Osteoblast (primary cell): ENCODE measurements around the gene BLTP3A. TPM values are rescaled to one million over a fixed set of nuclear protein-coding genes. Genes with fewer than 3 reads are reported as not detected.
"Not testable (repeated sequence)": the region's sequence is repeated elsewhere in the genome, so short reads cannot be mapped to it uniquely, and the experiment has no call there.

Experiments used
- DNase-seq: peaks from one replicate; pipeline ENCODE4 v3.0.0; 2011; ENCODE audit warnings: low spot score, mixed read lengths; ENCODE audit not compliant: insufficient read length; ENCODE audit errors: missing footprints
- H2AFZ ChIP-seq: 2 replicates; pipeline ENCODE4 v1.6.0; 2011; ENCODE audit warnings: mild to moderate bottlenecking, low read length
- H3K27ac ChIP-seq: 2 replicates; pipeline ENCODE4 v1.5.1; 2011; ENCODE audit warnings: mild to moderate bottlenecking, low read depth, low read length, moderate library complexity
- H3K27me3 ChIP-seq: 2 replicates; pipeline ENCODE4 v1.6.0; 2012; ENCODE audit warnings: mild to moderate bottlenecking, control low read depth, inconsistent platforms, low read length, moderate library complexity; ENCODE audit not compliant: insufficient read depth
- H3K36me3 ChIP-seq: 2 replicates; pipeline ENCODE4 v1.5.1; 2011; ENCODE audit warnings: mild to moderate bottlenecking, low read length, control low read depth, moderate library complexity; ENCODE audit not compliant: insufficient read depth
- H3K4me1 ChIP-seq: 2 replicates; pipeline ENCODE4 v1.5.1; 2011; ENCODE audit warnings: mild to moderate bottlenecking, low read length, control low read depth, moderate library complexity; ENCODE audit not compliant: insufficient read depth
- H3K4me2 ChIP-seq: 2 replicates; pipeline ENCODE4 v1.6.0; 2011; ENCODE audit warnings: mild to moderate bottlenecking, low read length; ENCODE audit not compliant: insufficient read depth
- H3K4me3 ChIP-seq: fragments of 200-600 bp; sonication (generic); 3 replicates; pipeline ENCODE4 v1.5.1; 2012; ENCODE audit warnings: mild to moderate bottlenecking, low read length, inconsistent platforms; ENCODE audit not compliant: insufficient read depth
- H3K79me2 ChIP-seq: 2 replicates; pipeline ENCODE4 v1.6.0; 2012; ENCODE audit warnings: mild to moderate bottlenecking, low read length, control low read depth, inconsistent platforms; ENCODE audit not compliant: insufficient read depth
- H3K9me3 ChIP-seq: 2 replicates; pipeline ENCODE4 v1.5.1; 2011; ENCODE audit warnings: low read depth, low read length, control low read depth
- H4K20me1 ChIP-seq: 2 replicates; pipeline ENCODE4 v1.6.0; 2012; ENCODE audit warnings: mild to moderate bottlenecking, low read length, control low read depth; ENCODE audit not compliant: insufficient read depth
- CTCF ChIP-seq: IDR thresholded peaks from 2 replicates; pipeline ENCODE4 v1.5.1; 2011; ENCODE audit warnings: mild to moderate bottlenecking, low read depth, low read length, moderate library complexity; ENCODE audit errors: extremely low read depth
- total RNA-seq: library from RNA; depleted of rRNA; stranded (reverse); fragments of >200 nt; gene quantifications from 2 replicates; pipeline ENCODE4 v1.2.3, GENCODE V29; 2012

The BLTP3A gene
- total RNA-seq, 1 donor, result 13.0 TPM

GRCh38 chr6:34745277-34746103 is 46.4 kb upstream of the BLTP3A start:
- Histone ChIP-seq H3K4me3 (no peak overlapping the region), H2AFZ (no peak overlapping the region), H3K9me3 (no peaks in the 10 kb centered on the region), H4K20me1 (no peaks in the 10 kb centered on the region), H3K4me1 (no peaks in the 10 kb centered on the region), H3K27me3 (no peaks in the 10 kb centered on the region), H3K36me3 (no peaks in the 10 kb centered on the region), H3K27ac (no peak overlapping the region), H3K79me2 (no peaks in the 10 kb centered on the region), H3K4me2 (no peak overlapping the region)
- no peak for TF ChIP-seq CTCF
- no peak for DNase-seq

- no peak for DNase-seq
- H3K4me3 ChIP-seq, result no peak overlapping the region
These were observed 45.6 kb upstream of the BLTP3A start for GRCh38 chr6:34746104-34746846.

GRCh38 chr6:34748757-34749156 is 43.1 kb upstream of the BLTP3A start:
- TF ChIP-seq CTCF, result no peak
- DNase-seq, result no peak
- no peak overlapping the region for H3K4me2 ChIP-seq

More at GRCh38 chr6:34746104-34746846, 45.6 kb upstream of the BLTP3A start:
- TF ChIP-seq CTCF, result no peak
- Histone ChIP-seq H2AFZ (no peak overlapping the region), H3K9me3 (no peaks in the 10 kb centered on the region), H3K36me3 (no peaks in the 10 kb centered on the region), H3K4me2 (no peak overlapping the region), H3K27me3 (no peaks in the 10 kb centered on the region), H3K4me1 (no peaks in the 10 kb centered on the region), H3K79me2 (no peaks in the 10 kb centered on the region), H4K20me1 (no peaks in the 10 kb centered on the region), H3K27ac (no peak overlapping the region)

GRCh38 chr6:34756513-34756856 is 35.4 kb upstream of the BLTP3A start:
- DNase-seq, H4K20me1 ChIP-seq, H3K27me3 ChIP-seq, H3K9me3 ChIP-seq: not testable (repeated sequence)
- peak; percentile 30 for TF ChIP-seq CTCF
- Histone ChIP-seq H3K27ac (peak overlapping the region; percentile 92), H3K79me2 (peaks cover 39% of the 10 kb centered on the region), H3K4me3 (peak overlapping the region; percentile 91), H3K4me1 (peaks cover 10% of the 10 kb centered on the region), H2AFZ (peak overlapping the region; percentile 99), H3K4me2 (peak overlapping the region; percentile 87), H3K36me3 (peaks cover 13% of the 10 kb centered on the region)

More at GRCh38 chr6:34748757-34749156, 43.1 kb upstream of the BLTP3A start:
- no peaks in the 10 kb centered on the region for H3K27me3 ChIP-seq
- H3K9me3 ChIP-seq, result no peaks in the 10 kb centered on the region
- no peaks in the 10 kb centered on the region for H3K4me1 ChIP-seq
- no peaks in the 10 kb centered on the region for H4K20me1 ChIP-seq
- H2AFZ ChIP-seq, result no peak overlapping the region
- H3K4me3 ChIP-seq, result no peak overlapping the region
- no peaks in the 10 kb centered on the region for H3K79me2 ChIP-seq
- no peak overlapping the region for H3K27ac ChIP-seq
- H3K36me3 ChIP-seq, result no peaks in the 10 kb centered on the region
